GM18499 (cell line): ENCODE measurements around the gene AHNAK.

Experiments used
- ATAC-seq: cut with Tn5 transposase; IDR thresholded peaks from one replicate; pipeline ENCODE4 v1.9.1; 2021; ENCODE audit warnings: moderate number of reproducible peaks; ENCODE audit not compliant: insufficient read depth, unreplicated experiment

Gene AHNAK

DNA sequence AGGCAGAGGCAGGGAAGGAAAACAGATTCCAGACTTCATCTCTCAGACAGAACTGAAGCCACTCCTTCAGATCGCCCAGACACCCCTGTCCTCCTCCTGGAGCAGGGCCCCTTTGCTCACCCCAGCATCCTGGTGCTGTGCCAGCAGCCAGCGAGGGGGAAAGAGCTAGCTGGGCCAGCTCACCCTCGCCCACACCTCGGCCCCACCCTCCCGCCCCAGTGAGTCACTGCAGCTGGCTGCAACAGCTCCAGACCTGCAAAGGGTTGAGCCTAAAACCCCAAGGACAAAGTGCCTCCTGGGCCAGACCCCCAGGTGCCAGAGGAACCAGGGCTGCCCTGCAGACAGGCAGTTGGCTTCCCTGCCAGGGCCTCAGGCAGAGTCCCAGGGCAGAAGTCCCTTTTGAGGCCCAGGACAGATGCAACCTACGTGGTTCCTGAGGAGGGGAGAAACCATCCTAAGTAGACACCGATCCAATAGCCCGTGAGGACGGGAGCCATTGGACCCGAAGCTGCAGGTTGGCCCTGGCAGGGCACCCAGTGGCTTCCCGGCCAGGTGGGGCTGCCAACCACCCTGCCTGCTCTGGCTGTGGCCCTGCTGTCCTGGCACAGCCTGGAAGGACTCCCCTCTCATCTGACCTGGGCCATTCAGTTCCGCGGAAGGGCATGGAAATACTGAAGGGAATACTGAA is 7.2 kb downstream of the AHNAK start:
- ATAC-seq = no peak

DNA sequence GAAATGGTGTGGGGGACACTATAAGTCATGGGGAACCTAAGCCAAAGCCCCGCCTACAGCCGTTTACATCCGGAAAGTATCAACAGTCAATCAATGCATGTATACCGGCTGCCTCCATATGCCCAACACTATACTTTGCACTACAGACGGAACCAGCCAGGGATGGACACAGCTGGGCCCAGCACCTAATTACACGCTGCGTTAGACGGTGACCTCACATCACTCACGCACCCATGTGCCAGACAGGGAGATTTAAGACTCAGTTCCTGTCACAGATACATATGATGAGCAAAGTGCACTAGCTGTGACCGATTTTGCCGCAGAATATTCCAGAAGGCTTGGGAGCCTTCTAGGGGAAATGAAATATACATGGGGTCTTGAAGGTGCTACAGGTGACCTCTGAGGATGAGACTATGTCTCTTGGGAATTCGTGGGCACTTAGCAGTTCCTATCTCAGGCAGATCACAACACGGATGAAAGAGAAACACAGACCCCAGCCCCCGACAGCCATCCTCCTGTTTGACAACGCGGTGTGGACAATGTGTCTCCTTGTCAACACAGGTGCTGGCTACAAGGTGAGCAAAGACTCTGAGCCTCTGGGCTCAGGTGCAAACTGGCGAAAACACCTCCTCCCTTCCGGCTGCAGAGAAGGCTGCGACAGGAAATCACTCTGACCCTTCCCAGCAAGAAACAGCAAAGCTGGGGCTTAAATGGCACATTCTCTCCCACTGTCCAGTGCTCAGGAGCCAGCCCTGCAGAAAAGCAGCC is 8.0 kb downstream of the AHNAK start:
- no peak for ATAC-seq

DNA sequence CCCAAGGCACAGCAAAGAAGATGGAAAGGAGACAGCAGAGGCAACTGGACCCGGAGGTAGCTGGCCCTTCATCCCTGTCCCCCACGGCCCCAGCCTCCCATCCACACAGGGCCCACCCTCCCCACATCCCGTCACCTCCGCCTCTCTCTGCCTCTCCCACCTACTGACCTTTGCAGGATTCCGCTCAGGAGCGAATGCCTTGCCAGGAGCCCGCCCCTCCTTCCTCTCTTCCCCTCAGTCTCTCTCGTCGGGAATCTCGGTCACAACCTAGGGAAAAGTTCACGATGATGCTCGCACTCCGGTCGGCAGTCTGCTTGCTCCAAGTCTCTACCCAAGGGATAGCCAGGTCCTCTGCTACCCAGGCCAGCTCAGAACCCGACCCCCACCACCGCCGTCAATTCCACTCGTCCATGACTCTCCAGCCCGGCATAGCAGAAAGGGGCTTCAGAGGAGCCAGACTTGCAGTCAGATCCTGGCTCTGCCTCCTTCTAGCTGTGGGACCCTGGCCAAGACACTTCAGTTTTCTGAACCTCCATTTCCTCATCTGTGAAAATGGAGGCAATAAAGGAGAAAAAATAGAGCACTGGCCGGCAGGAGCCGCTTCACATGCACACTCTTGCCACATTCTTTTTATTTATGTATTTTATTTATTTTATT is 10.2 kb downstream of the AHNAK start:
- no peak for ATAC-seq

DNA sequence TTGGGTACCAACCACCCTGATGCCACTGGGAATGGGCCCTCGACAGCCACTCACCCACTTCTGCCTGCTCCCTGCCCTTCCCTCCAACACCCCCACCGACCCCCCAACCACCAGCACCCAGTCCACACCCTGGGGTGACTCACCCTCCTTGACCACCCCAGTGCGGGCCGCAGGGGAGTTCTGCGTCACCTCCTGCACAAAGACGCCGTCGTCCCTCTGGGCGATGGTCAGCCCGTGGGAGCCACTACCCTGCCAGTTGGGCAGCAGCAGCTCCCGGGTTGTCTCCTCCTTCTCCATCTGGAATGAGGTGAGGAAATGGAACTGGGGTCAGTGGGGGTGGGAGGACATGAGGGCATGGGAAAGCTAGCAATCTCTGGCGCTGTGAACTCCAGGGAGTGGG is 10.8 kb downstream of the AHNAK start:
- ATAC-seq = no peak

DNA sequence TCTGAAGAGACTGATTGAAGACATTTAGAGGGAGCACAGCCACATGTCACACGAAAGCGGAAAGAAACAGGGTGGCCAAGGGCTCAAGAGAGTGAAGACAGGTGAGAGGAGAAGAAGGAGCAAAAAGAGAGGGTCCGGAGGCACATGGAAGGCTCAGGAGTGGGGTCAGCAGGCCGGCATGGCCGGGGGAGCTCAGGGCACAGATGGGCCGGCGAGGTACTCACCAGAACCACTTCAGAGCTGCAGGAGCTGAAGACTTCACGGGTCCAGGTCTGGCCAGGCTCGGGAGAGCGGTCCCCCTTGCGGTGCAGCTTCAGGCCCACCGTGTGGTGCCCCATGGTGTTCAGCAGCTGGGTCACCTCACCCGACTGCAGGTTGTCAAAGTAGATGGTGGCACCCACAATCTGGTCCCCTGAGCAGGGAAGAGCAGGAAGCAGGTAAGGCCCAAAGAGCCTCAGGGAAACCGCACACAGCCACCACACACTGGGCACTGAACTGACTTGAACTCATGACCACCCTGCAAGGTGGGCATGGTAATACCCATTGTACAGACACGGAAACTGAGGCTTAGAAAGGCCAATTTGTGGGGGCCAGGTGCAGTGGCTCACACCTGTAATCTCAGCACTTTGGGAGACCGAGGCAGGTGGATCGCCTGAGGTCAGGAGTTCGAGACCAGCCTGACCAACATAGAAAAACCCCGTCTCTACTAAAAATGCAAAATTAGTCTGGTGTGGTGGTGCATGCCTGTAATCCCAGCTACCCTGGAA is 11.6 kb downstream of the AHNAK start:
- ATAC-seq = no peak

DNA sequence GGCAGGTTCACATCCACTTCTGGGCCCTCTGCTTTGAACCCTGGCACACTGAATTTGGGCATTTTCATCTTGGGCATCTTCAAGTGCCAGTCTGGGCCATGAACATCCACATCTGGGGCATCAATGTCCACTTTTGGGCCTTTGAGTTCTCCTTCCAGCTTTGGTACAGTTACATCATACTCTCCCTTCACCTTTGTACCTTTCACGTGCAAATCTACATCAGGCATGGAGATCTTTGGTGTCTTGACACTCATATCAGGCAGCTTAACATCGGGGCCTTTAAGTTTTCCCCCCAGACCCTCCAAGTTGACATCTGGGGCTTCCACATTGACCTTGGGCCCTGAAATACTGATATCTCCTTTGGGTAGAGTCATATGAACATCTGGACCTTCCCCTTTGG is 14.5 kb downstream of the AHNAK start:
- ATAC-seq = no peak

DNA sequence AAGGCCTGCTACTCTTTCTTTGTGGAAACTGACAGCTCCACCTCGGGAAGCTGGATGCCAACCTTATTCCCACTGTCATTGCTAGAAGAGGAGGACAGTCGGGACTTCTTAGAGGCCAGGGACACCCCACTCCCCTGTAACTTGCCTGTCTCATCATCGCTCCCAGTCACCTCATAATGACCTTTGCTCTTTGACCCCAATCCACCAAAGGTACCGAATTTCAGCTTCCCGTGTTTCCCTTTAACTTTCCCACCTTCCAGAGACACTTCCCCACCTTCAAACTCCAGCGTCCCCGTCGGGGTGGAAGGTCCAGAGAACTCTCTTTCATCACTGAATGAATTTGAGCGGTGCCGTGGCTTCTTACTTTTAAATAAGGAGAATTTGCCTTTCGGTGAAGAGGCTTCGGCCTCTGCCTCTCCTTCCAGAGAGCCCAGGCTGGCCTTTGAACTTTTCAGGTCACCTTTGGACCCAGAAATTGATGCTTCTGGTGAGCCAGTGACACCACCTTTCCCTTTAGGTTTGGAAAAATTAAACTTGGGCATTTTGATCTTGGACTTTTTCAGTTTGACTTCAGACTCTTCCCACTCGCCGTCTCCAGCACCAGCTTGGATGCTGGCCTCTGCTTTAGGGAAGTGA is 29.8 kb downstream of the AHNAK start:
- ATAC-seq = no peak

DNA sequence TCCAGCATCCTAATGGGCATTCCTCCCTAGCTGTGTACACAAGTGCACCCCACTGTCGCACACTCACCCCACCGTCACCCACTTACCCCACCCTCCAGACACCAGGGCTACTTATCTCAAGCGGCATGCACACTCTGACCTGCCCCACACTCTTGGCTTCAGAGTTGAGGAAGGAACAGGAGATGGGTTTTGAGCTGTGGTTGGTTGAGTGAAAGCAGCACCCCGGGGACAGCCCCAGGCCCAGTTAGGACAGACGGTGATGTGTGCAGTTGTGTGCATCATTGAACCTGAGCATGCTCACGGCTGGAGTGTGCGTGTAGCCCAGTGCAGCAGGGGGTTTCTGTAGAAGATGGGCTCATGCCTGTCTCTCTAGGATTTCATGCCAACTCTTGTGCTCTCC is 32.5 kb downstream of the AHNAK start:
- no peak for ATAC-seq

DNA sequence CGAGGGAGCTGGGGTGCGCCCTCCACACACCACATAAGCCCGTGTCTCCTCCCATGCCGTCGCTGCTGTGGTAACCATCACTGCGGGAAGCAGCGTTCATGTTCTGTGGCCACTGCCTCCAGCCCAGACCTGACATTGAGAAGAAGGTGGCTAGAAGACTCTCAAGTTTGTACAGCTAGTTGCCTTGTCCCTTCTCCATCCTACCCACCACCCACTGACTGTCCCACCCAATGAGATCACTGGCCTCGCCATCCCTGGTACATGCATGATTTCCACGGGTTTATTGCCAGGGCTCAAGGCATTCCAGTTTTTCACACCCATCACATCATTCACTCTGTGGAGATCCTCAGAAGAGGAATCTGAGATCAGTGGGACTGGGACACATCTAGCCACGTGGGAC is 33.0 kb downstream of the AHNAK start:
- no peak for ATAC-seq

DNA sequence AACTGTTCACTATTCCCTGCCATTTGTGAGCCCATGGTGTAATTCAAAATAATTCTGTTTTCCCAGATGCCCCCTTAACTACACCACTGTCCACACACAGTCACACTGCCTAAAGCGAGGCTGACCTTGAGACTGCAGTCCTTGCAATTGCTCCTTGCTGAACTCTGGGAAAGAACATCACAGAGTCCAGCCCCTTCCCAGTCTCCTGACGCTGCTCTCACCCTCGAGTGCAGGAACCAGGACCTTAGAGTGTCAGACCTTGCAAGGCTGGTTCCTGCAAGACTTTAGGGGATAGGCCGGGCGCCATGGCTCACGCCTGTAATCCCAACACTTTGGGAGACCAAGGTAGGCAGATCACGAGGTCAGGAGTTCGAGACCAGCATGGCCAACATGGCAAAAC is 33.6 kb downstream of the AHNAK start:
- no peak for ATAC-seq

DNA sequence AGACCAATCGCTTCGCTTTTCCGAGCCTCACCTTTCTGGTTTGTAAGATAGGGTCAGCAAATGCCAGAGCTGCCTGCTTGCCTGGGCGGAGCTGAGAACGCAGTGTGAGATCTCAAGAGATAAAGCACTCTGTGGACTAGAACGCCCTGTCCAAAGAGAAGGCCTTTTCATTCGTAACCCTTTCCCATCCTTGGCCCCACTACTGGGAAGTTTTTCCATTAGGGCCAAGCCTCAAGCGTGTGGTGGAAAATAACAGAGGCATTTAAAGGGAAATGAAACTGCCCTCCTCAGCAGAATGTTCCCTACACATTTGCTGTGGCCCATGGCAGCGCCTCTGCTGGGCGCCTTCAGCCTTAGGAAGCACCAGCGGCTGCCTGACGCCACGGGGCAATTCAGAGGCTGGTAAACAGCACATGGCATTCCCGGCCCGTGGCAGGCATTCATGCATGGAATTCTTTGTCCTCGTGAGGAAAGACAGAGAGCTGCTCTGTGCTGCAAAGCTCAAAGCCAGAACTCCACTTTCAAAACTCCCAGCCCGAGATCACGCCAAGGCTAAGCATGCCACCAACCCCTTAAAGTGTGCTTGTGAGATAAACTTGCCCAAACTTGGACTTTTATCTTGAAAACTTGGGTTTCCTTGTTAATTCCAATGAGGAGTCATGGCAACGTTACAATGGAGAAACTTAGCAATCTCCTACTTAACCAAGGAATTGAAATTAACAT is 38.1 kb downstream of the AHNAK start:
- no peak for ATAC-seq

DNA sequence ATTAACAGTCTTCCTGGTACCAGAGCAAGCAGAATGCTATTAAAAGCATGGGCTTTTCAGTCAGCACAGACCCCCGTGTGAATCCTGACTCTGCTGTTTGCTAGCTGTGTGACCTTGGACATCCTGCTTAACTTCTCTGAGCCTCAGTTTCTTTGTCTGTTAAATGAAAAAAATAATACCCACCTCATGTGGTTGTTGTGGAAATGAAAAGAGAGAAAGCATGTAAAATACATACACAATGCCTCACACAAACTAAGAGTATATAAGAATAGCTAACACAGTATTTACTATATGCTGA is 39.5 kb downstream of the AHNAK start:
- ATAC-seq = no peak

DNA sequence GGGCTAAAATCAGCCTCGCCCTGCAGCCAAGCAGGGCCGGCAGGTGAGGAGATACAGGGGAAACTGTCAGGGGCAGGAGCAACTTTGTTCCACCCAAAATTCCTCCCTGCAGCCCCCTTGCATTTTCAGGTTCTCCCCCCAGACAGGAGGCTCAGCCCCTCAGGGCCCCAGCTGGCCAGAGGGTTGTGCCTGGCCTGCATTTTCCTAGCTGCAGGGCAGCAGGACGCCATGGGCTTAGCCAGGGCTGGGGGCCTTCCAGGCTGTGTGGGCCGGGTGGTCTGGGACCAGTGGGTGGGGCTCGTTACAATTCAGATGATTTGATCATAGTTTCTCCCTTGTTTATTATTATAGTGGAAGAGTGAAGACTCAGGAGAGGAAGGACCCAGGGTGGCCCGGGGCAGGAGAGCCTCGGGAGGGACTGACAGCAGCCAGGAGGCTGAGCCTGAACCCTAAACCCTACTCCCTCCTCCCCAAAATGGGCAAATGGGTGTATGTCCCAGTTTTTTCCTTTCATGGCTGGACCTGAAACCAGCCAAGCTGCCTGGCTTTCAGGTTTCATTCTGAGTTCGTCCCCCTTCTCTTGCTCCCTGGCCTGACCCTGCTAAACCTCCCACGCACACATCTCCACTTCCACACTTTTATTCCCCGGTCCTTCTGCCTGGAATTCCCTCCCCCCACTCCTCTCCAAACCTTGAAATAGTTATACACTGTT is 40.0 kb downstream of the AHNAK start:
- ATAC-seq = no peak

DNA sequence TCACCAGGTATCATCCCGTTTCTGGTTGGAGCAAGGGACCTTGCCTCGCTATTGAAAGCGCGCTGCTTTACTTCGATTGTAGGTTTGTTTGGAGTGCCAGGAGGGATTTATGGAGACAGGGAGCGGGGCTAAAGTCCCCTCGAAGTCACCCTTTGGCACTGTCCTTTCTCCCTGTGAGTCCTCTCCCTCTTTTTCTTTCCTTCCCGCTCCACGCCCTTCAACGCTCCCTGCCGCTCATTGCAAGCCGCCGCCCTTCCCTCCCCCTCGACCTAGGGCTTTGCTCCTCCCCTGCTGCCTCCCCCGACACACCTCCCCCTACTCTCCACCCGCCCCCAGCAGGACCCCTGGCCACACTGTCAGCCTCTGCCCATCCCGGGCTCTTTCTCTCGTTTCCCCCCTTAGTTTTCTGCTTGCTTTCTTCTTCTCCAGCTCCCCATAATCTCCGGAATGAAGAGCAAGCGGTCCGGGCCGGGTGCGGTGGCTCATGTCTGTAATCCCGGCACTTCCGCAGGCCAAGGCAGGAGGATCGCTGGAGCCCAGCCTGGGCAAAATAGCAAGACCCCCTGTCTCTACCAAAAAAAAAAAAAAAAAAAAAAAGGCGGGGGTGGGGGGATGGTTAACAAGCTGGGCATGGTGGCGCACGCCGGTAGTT is 41.0 kb downstream of the AHNAK start:
- no peak for ATAC-seq

DNA sequence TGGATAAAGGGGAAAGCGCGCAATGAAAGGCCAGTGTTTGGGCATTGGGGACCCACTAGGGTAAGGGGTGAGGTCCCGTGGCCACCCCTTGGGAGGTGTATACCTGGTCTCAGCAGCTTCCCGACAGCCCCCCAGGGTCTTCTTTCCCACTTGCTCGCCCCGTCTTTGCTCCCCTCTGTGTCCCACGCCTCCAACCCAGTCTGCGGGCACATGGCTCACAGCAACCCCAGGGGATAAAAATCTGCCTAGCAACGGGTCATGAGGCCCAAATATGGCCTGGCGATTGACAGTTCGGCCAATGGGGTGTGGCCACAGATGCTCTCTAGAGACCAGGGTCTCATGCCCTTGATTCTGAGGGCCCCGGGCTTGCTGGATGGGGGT is 41.6 kb downstream of the AHNAK start:
- no peak for ATAC-seq

DNA sequence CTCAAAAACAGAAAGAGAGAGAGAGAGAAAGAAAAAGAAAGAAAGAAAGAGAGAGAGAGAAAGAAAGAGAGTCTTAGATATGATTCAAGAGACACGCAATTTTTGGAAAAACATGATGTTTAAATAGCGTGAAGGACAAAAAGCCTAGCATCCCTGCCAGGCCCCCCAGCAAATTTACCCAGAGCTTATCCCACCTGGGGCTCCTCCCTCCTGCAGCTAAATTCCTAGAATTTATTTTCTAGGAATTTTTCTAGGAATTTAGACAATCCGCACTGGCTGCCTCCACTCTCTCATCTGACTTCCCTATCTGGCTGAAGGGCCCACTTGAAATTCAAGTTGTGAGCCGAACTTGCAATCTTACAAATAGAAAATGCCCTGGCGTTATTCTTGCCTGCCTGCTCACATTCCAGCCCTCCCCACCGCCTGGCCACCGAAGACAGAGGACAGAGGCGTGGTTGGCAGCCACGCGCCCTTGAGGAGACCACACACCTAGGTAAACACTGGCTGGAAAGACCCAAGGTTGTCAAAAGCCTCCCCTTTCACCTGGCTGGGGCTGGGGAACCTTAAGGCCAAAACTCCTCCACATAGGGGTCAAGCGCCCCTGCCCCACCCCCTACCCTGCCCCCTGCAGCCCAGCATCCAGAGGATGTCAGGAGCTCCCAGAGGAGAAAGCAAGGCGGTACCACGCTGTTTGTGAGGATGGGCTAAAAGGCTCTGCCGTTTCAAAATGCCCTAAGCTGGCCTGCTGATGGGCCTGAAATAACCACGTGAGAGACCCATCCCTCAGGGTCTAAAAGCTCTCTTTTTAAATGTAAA is 42.2 kb downstream of the AHNAK start:
- ATAC-seq = no peak

DNA sequence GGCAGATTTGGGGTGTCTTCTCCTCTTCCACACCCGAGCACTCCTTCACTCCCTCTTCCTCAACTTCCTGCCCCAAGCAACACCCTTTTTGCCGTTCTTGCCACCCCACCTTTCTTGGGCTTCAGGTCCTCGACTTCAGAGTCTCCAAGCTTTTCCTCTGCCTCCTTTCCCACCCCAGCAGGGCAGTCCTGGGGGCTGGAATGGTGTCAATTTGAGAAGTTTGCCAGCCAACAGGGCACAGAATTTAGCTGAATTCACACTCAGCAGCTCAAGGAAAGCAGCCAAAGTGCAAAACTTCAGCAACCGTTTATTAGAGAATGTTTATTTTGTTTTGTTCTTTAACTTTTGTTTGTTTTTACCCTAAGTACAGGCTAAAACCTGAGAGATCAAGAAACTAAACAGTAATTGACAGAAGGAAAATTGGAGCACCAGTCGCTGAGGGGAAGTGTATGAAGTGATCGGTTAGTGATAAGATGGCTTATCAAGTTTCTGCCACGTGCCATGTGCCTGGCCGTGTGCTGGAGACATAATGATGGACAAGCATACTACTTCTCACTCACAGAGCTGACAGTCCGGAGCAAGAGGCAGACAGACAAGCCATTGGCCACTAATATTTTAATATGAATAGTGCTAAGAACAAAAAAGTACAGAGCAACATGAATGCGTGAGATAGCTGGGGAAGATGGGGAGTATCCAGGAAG is 44.4 kb downstream of the AHNAK start:
- ATAC-seq = no peak
